Heart left ventricle (tissue), 13 donors: ENCODE data around the gene CIP2A.

Experiments
- CTCF ChIP-seq, 12 donors: fragments of 200-600 bp; sonication (generic) in 4 of 12; IDR thresholded peaks; one replicate each; pipeline versions ENCODE4 v1.5.0 to v1.8.0; 2018 to 2022; ENCODE audit warnings: antibody characterized with exemption in 12 of 12, mild to moderate bottlenecking in 5 of 12
- POLR2A ChIP-seq, 2 donors: fragments of 450-650 bp; IDR thresholded peaks; one replicate each; pipeline ENCODE4 v1.6.1; 2017; ENCODE audit warnings: antibody characterized with exemption in 2 of 2, mild to moderate bottlenecking in 2 of 2, moderate library complexity in 2 of 2
- donor health status: ischemic (EF 13 %, LVEDD 7.1; RV severe dilation, severe dysfunction).
- donor health status: DM: no; HTN: yes; CAD: no.
- donor health status: DM: no; HTN: no; CAD: no.
- donor health status: ischemic (EF 25% LVEDD 6.9; RV normal size, moderate dysfunction).
- donor health status: ischemic (EF 25% LVEDD 5.7; RV mildly dilated, moderate dysfunction).
- donor health status: ischemic (EF 35%, LVEDD 5.7; RV mildly dilated, moderate dysfunction).
- donor health status: nonischemic (EF 11% LVEDD 7.7; RV severe dilation, severe dysfunction).
- donor health status: DM: yes; HTN: yes; CAD: no.
- donor health status: PGD.
- donor health status: ischemic (EF 29% LVEDD 5.4; RV normal size, mild dysfunction).
- donor health status: nonischemic (EF 23%, LVEDD 6.1; RV moderate dilation, normal function).

GRCh38 chr3:108620250-108620649, 31.0 kb upstream of the CIP2A start:
- TF ChIP-seq CTCF (IDR thresholded peaks at IDR 0.05), result no peak
- no peak for TF ChIP-seq POLR2A (IDR thresholded peaks at IDR 0.05)
